Sigmoid colon (tissue), 7 donors: ENCODE results near the gene RAB11B. TPM values are rescaled to one million over a fixed set of nuclear protein-coding genes. Genes with fewer than 3 reads are reported as not detected.
A peak's percentile ranks its signal among the peaks of the same experiment; 100 is the strongest.

ENCODE experiments used
- DNase-seq: peaks from one replicate; pipeline ENCODE4 v3.0.0-alpha.2; 2019
- H3K27ac ChIP-seq, 4 donors: fragments of 200-600 bp; sonication (generic); one replicate each; pipeline ENCODE4 v1.5.1; 2016 to 2019; ENCODE audit warnings: mild to moderate bottlenecking in 1 of 4
- H3K27me3 ChIP-seq, 3 donors: fragments of 200-600 bp; sonication (generic); one replicate each; pipeline ENCODE4 v1.5.1; 2019; ENCODE audit warnings: mild to moderate bottlenecking in 1 of 3
- H3K36me3 ChIP-seq, 4 donors: fragments of 200-600 bp; sonication (generic); one replicate each; pipeline ENCODE4 v1.5.1; 2016 to 2019
- H3K4me1 ChIP-seq, 4 donors: fragments of 200-600 bp; sonication (generic); one replicate each; pipeline ENCODE4 v1.5.1; 2017 to 2019
- H3K4me3 ChIP-seq, 4 donors: fragments of 200-600 bp; sonication (generic); one replicate each; pipeline ENCODE4 v1.5.1; 2017 to 2019; ENCODE audit warnings: mild to moderate bottlenecking in 2 of 4, moderate library complexity in 1 of 4
- H3K9me3 ChIP-seq, 4 donors: fragments of 200-600 bp in 3 of 4; sonication (generic) in 3 of 4; one replicate each; pipeline versions ENCODE4 v1.5.1 to v1.6.1; 2013 to 2019
- CTCF ChIP-seq, 4 experiments: fragments of 450-650 bp in 3 of 4; fragments of 200-600 bp in 1 of 4; IDR thresholded peaks; one replicate each; pipeline ENCODE4 v1.5.1; 2016 to 2019; ENCODE audit warnings: antibody characterized with exemption in 4 of 4, mild to moderate bottlenecking in 3 of 4, moderate library complexity in 2 of 4
- EP300 ChIP-seq, 4 donors: sonication (generic); formaldehyde crosslinking; IDR thresholded peaks; one replicate each; pipeline ENCODE4 v1.6.1; 2017; ENCODE audit warnings: antibody characterized with exemption in 4 of 4
- POLR2A ChIP-seq, 2 donors: fragments of 450-650 bp; IDR thresholded peaks; one replicate each; pipeline ENCODE4 v1.6.1; 2016; ENCODE audit warnings: antibody characterized with exemption in 2 of 2, mild to moderate bottlenecking in 2 of 2, moderate library complexity in 2 of 2
- POLR2AphosphoS5 ChIP-seq, 4 donors: sonication (generic); formaldehyde crosslinking; IDR thresholded peaks; one replicate each; pipeline ENCODE4 v1.6.1; 2017; ENCODE audit warnings: antibody characterized with exemption in 4 of 4
- WGBS, 2 donors: extraction: QIAGEN DNeasy Blood & Tissue Kit; methylation state at CpG; one replicate each; pipeline ENCODE4 v1.1.7; 2013; 5-methylcytosine and 5-hydroxymethylcytosine counted together
- intact Hi-C: fragments of 100-400 bp; cut with DNase I; formaldehyde crosslinking; loops from one replicate; pipeline ENCODE4 v1.15.1; 2023
- polyA plus RNA-seq, 3 donors: library from polyadenylated mRNA; stranded (reverse); fragments of 200-250 nt; gene quantifications; one replicate each; pipeline ENCODE4 v1.2.3, GENCODE V29; 2013
- total RNA-seq, 4 donors: library from RNA; depleted of rRNA; stranded (reverse); fragments of >200 nt; gene quantifications; one replicate each; pipeline ENCODE4 v1.1.0, GENCODE V29; 2016
- donor health status: healthy with polysubstance abuse.
- donor health status: Bipolar disorder and iron deficiency.
- donor health status: healthy.

RAB11B gene
- total and polyA plus RNA-seq, 7 donors = 17.5 to 103 (median 42.1) TPM

DNA sequence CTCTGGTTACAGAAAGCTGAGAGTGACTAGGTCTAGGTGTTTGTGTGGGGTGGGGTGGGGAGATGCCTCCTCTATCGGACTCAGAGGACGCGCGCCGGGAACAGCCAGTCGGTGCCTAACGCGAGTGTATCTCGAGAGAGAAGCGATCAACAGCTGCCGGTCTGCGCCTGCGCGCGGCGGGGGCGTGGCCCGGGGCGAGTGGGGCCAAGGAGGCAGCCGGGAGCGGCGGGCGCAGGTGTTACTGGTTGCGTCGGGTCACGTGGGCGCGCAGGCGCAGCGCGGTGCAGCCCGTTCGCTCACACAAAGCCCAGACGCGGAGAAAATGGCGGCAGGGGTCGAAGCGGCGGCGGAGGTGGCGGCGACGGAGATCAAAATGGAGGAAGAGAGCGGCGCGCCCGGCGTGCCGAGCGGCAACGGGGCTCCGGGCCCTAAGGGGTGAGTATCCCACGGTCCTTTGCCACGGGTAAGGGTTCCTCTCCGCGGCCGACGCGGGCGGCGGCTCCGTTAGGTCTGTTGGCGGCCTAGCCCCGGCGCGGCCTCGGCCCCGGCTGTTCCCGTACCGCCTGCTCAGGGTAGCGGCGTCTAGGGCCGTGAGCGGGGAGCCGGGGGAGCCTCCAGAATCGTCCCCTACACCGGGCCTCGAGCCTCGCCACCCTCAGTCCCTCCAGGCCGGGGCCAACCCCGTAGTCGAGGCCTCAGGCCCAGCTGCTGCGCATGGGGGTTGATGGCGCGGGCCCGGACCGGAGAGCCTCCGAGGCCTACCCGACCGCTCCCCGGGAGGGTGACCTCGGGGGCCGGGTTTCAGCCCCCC, 54.7 kb downstream of the RAB11B start, which contains the start of gene HNRNPM:
Gene HNRNPM (plus strand): TSS at position 299 of the 811 bp plus-strand sequence. CDS start 24 bp downstream, at position 323.
- DNase-seq = peak; percentile 100
- intact Hi-C loops = loop anchor here (2.0 kb wide), 2 partner anchors 32 to 70 kb away; partner anchors contain the start of genes MARCHF2 and ZNF414
- H3K9me3 ChIP-seq = no peaks in the 10 kb centered on the region

DNA sequence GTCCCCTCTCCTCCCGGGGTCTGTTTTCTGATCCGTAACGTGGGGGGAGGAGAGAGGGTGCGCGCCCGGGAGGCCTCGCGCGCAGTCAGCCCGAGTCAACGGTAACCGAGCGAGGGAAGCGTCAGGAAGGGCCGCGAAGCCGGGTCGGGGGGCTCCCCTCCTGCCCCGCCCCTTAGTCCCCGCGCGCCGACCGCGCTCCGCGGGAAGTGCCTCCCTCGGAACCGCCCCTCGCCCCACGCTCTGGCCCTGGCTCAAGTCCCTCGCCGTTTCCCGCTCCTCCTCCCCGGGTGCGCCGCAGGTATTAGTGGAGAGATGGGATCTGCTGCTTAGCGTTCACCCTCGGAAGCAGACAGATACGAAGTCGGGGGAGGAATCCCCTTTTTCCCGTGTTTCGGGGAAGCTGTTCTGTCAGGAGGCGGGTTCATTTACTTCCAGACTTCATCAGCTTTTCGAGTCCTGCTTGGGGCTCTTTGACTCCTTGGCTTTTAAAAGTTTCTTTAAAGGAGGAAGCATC, 55.4 kb downstream of the RAB11B start:
- Histone ChIP-seq H3K27ac (peak overlapping the region; percentile 96 to 98 (median 98)), H3K9me3 (no peaks in the 10 kb centered on the region), H3K4me3 (peak overlapping the region; percentile 86 to 99 (median 91)), H3K27me3 (no peaks in the 10 kb centered on the region), H3K4me1 (peaks cover 0 to 52% (median 47%) of the 10 kb centered on the region in 4 donors), H3K36me3 (peaks cover 0 to 7% (median 3%) of the 10 kb centered on the region in 4 donors)
- TF ChIP-seq POLR2AphosphoS5 (IDR thresholded peaks at IDR 0.05) (no peak), CTCF (IDR thresholded peaks at IDR 0.05) (no peak)
- peak; percentile 76 for DNase-seq
- intact Hi-C loops = loop anchor here (2.0 kb wide), 2 partner anchors 33 to 69 kb away; partner anchors contain the start of genes MARCHF2 and ZNF414
- WGBS, 2 donors = 0 to 1% methylated on average over 45 of the region's 45 CpGs

More for the DNA sequence above, 54.7 kb downstream of the RAB11B start, which contains the start of gene HNRNPM:
- H3K27me3 ChIP-seq = no peaks in the 10 kb centered on the region
- no peak for TF ChIP-seq EP300 (IDR thresholded peaks at IDR 0.05)
- TF ChIP-seq POLR2AphosphoS5 (IDR thresholded peaks at IDR 0.05) = peak; percentile 97 to 99 (median 98)
- TF ChIP-seq POLR2A (IDR thresholded peaks at IDR 0.05) = peak; percentile 85 to 91
- peak within 1 kb of the TSS; percentile 96 to 98 (median 98) for H3K27ac ChIP-seq
- 0% methylated on average over 93 of the region's 93 CpGs for WGBS, 2 donors
- peaks cover 0 to 46% (median 41%) of the 10 kb centered on the region in 4 donors for H3K4me1 ChIP-seq
- H3K36me3 ChIP-seq = peaks cover 0 to 12% (median 3%) of the 10 kb centered on the region in 4 donors
- H3K4me3 ChIP-seq = peak within 1 kb of the TSS; percentile 86 to 99 (median 91)

GRCh38 chr19:8446061-8446709, 56.0 kb downstream of the RAB11B start:
- Histone ChIP-seq H3K9me3 (no peaks in the 10 kb centered on the region), H3K36me3 (peaks cover 0 to 7% (median 3%) of the 10 kb centered on the region in 4 donors), H3K27ac (peak overlapping the region; percentile 96 to 98 (median 98)), H3K27me3 (no peaks in the 10 kb centered on the region), H3K4me3 (peak overlapping the region; percentile 86 to 99 (median 91)), H3K4me1 (peaks cover 0 to 56% (median 53%) of the 10 kb centered on the region in 4 donors)
- WGBS, 2 donors = 19 to 34% methylated on average over 16 of the region's 16 CpGs
- DNase-seq = peak; percentile 35
- intact Hi-C loops = no loop called here
- no peak for TF ChIP-seq CTCF (IDR thresholded peaks at IDR 0.05)
- TF ChIP-seq POLR2A (IDR thresholded peaks at IDR 0.05) = no peak
- no peak for TF ChIP-seq POLR2AphosphoS5 (IDR thresholded peaks at IDR 0.05)
- no peak for TF ChIP-seq EP300 (IDR thresholded peaks at IDR 0.05)

GRCh38 chr19:8449830-8450229, 59.7 kb downstream of the RAB11B start:
- Histone ChIP-seq H3K4me1 (peaks cover 0 to 86% (median 84%) of the 10 kb centered on the region in 4 donors), H3K36me3 (peaks cover 0 to 14% (median 3%) of the 10 kb centered on the region in 4 donors), H3K27ac (peak overlapping the region in 1 of 4 donors; percentile 29), H3K9me3 (no peaks in the 10 kb centered on the region), H3K4me3 (no peak overlapping the region), H3K27me3 (no peaks in the 10 kb centered on the region)
- TF ChIP-seq CTCF (IDR thresholded peaks at IDR 0.05) (no peak), POLR2A (IDR thresholded peaks at IDR 0.05) (no peak), POLR2AphosphoS5 (IDR thresholded peaks at IDR 0.05) (no peak), EP300 (IDR thresholded peaks at IDR 0.05) (no peak)
- WGBS, 2 donors = 77 to 78% methylated on average over 7 to 8 of the region's 8 CpGs
- DNase-seq = peak; percentile 37
- intact Hi-C loops = no loop called here
